NCI-H774 (cell line): Measurements from ENCODE around the gene PLPP1.
A peak's percentile ranks its signal among the peaks of the same experiment; 100 is the strongest.

Experiments used
- DNase-seq: peaks from one replicate; lab custom pipeline; 2025; lab: John Stamatoyannopoulos, UW

PLPP1 gene

GRCh38 chr5:55534436-55535198 is at the start of gene PLPP1:
PLPP1 (minus strand) TSS chr5:55534964; CDS start chr5:55534629, 335 bp downstream.
- DNase-seq = peak; percentile 88

- DNase-seq = no peak
Observed at GRCh38 chr5:55583578-55583977, 48.8 kb upstream of the PLPP1 start.

- no peak for DNase-seq
Observed at GRCh38 chr5:55582256-55582655, 47.5 kb upstream of the PLPP1 start.

- DNase-seq = no peak
Observed at GRCh38 chr5:55580042-55580441, 45.3 kb upstream of the PLPP1 start.

GRCh38 chr5:55578771-55579170 is 44.0 kb upstream of the PLPP1 start:
- DNase-seq = no peak

GRCh38 chr5:55577353-55578060 is 42.7 kb upstream of the PLPP1 start:
- no peak for DNase-seq

GRCh38 chr5:55576661-55577060 is 41.9 kb upstream of the PLPP1 start:
- DNase-seq = no peak

GRCh38 chr5:55575815-55576583 is 41.2 kb upstream of the PLPP1 start:
- no peak for DNase-seq

GRCh38 chr5:55572600-55572999 is 37.8 kb upstream of the PLPP1 start:
- DNase-seq = no peak

GRCh38 chr5:55572020-55572419 is 37.3 kb upstream of the PLPP1 start:
- no peak for DNase-seq

GRCh38 chr5:55570570-55570969 is 35.8 kb upstream of the PLPP1 start:
- DNase-seq = no peak

GRCh38 chr5:55570026-55570425 is 35.3 kb upstream of the PLPP1 start:
- no peak for DNase-seq

GRCh38 chr5:55569513-55569865 is 34.7 kb upstream of the PLPP1 start:
- DNase-seq = no peak

GRCh38 chr5:55568654-55569512 is 34.1 kb upstream of the PLPP1 start:
- DNase-seq = no peak

GRCh38 chr5:55564721-55565120 is 30.0 kb upstream of the PLPP1 start:
- no peak for DNase-seq

- no peak for DNase-seq
Observed at GRCh38 chr5:55558484-55558883, 23.7 kb upstream of the PLPP1 start.

- peak; percentile 45 for DNase-seq
Observed at GRCh38 chr5:55557123-55557522, 22.4 kb upstream of the PLPP1 start.

- DNase-seq = no peak
Observed at GRCh38 chr5:55554585-55555202, 19.9 kb upstream of the PLPP1 start.

- DNase-seq = no peak
Observed at GRCh38 chr5:55551904-55552303, 17.1 kb upstream of the PLPP1 start.

- DNase-seq = no peak
Observed at GRCh38 chr5:55551358-55551757, 16.6 kb upstream of the PLPP1 start.

GRCh38 chr5:55547781-55548180 is 13.0 kb upstream of the PLPP1 start:
- no peak for DNase-seq
